Measurements from ENCODE around the gene TBC1D22B.
"Not testable (repeated sequence)": the region's sequence is repeated elsewhere in the genome, so short reads cannot be mapped to it uniquely, and the experiment has no call there.

GRCh38 chr6:37307484-37307883, 49.9 kb downstream of the TBC1D22B start:
- not testable (repeated sequence) for TF ChIP-seq CTCF (IDR thresholded peaks at IDR 0.05); POLR2AphosphoS5 (IDR thresholded peaks at IDR 0.05; ENCODE audit: insufficient read depth in 1 of 2, low read depth in 1 of 2)
